SK-N-SH treated with all-trans-retinoic acid at 6 μM for 48 hours (cell line): ENCODE measurements around the gene IFT25.

Experiments used
- ATAC-seq: fragments of 200-7000 bp; cut with Tn5 transposase; 3 replicates; pipeline ENCODE4 v1.9.1; 2020; ENCODE audit warnings: mild to moderate bottlenecking, moderate library complexity
- BACH2 ChIP-seq: fragments of 250-450 bp; sonication (Bioruptor Pico); IDR thresholded peaks from 2 replicates; pipeline ENCODE4 v1.9.0; 2021; ENCODE audit warnings: mild to moderate bottlenecking, borderline replicate concordance
- CSDC2 ChIP-seq: fragments of 250-450 bp; sonication (Bioruptor Pico); IDR thresholded peaks from 2 replicates; pipeline ENCODE4 v1.5.0; 2020; ENCODE audit warnings: mild to moderate bottlenecking, moderate library complexity
- ESRRG ChIP-seq: fragments of 250-450 bp; sonication (Bioruptor Pico); IDR thresholded peaks from 2 replicates; pipeline ENCODE4 v1.6.1; 2021; ENCODE audit warnings: mild to moderate bottlenecking
- GLIS3 ChIP-seq: fragments of 250-450 bp; sonication (Bioruptor Pico); IDR thresholded peaks from 2 replicates; pipeline ENCODE4 v1.5.0; 2020; ENCODE audit warnings: mild to moderate bottlenecking, moderate library complexity
- OSR1 ChIP-seq: fragments of 250-450 bp; sonication (Bioruptor Pico); IDR thresholded peaks from 2 replicates; pipeline ENCODE4 v1.8.0; 2022; ENCODE audit warnings: moderate library complexity, mild to moderate bottlenecking, inconsistent platforms
- PPARA ChIP-seq: fragments of 250-450 bp; sonication (Bioruptor Pico); IDR thresholded peaks from 2 replicates; pipeline ENCODE4 v1.5.0; 2020; ENCODE audit warnings: mild to moderate bottlenecking, borderline replicate concordance
- RARB ChIP-seq: fragments of 250-450 bp; sonication (Bioruptor Pico); IDR thresholded peaks from 2 replicates; pipeline ENCODE4 v1.8.0; 2021; ENCODE audit warnings: mild to moderate bottlenecking, moderate library complexity
- SNAI2 ChIP-seq: fragments of 250-450 bp; sonication (Bioruptor Pico); IDR thresholded peaks from 2 replicates; pipeline ENCODE4 v1.5.0; 2020; ENCODE audit warnings: mild to moderate bottlenecking, moderate library complexity
- TCF4 ChIP-seq: fragments of 250-450 bp; sonication (Bioruptor Pico); IDR thresholded peaks from 2 replicates; pipeline ENCODE4 v1.8.0; 2021; ENCODE audit warnings: mild to moderate bottlenecking, moderate library complexity, borderline replicate concordance
- ZC3H10 ChIP-seq: fragments of 250-450 bp; sonication (Bioruptor Pico); IDR thresholded peaks from 2 replicates; pipeline ENCODE4 v1.5.1; 2021; ENCODE audit warnings: mild to moderate bottlenecking, moderate library complexity
- ZFP3 ChIP-seq: fragments of 250-450 bp; sonication (Bioruptor Pico); IDR thresholded peaks from 2 replicates; pipeline ENCODE4 v1.5.0; 2020; ENCODE audit warnings: mild to moderate bottlenecking, moderate library complexity
- ZFP30 ChIP-seq: fragments of 450-650 bp; formaldehyde crosslinking; IDR thresholded peaks from 2 replicates; pipeline ENCODE4 v1.5.0; 2022; ENCODE audit warnings: mild to moderate bottlenecking, moderate library complexity
- ZNF565 ChIP-seq: fragments of 450-650 bp; formaldehyde crosslinking; conservative IDR thresholded peaks from 2 replicates; pipeline ENCODE4 v1.5.0; 2020; ENCODE audit warnings: low read depth, mild to moderate bottlenecking, moderate library complexity
- ZNF70 ChIP-seq: fragments of 450-650 bp; formaldehyde crosslinking; IDR thresholded peaks from 2 replicates; pipeline ENCODE4 v1.5.0; 2020; ENCODE audit warnings: mild to moderate bottlenecking, moderate library complexity
- ZNF8 ChIP-seq: fragments of 450-650 bp; formaldehyde crosslinking; IDR thresholded peaks from 2 replicates; pipeline ENCODE4 v1.5.0; 2020; ENCODE audit warnings: mild to moderate bottlenecking, moderate library complexity
- TF ChIP-seq, protein P1 (sequence below): fragments of 250-450 bp; sonication (Bioruptor Pico); IDR thresholded peaks from 2 replicates; pipeline ENCODE4 v1.8.0; 2021; ENCODE audit warnings: low read depth, mild to moderate bottlenecking, moderate library complexity, borderline replicate concordance
- TF ChIP-seq, protein P2 (sequence below): fragments of 250-450 bp; sonication (Bioruptor Pico); IDR thresholded peaks from 2 replicates; pipeline ENCODE4 v1.8.0; 2020; ENCODE audit warnings: mild to moderate bottlenecking, moderate library complexity, borderline replicate concordance
- TF ChIP-seq, protein P3 (sequence below): fragments of 250-450 bp; sonication (Bioruptor Pico); IDR thresholded peaks from 2 replicates; pipeline ENCODE4 v1.5.1; 2021; ENCODE audit warnings: mild to moderate bottlenecking, moderate library complexity
- TF ChIP-seq, protein P4 (sequence below): fragments of 250-450 bp; sonication (Bioruptor Pico); IDR thresholded peaks from 2 replicates; pipeline ENCODE4 v1.5.1; 2020; ENCODE audit warnings: low read depth, mild to moderate bottlenecking, moderate library complexity

Gene IFT25

DNA sequence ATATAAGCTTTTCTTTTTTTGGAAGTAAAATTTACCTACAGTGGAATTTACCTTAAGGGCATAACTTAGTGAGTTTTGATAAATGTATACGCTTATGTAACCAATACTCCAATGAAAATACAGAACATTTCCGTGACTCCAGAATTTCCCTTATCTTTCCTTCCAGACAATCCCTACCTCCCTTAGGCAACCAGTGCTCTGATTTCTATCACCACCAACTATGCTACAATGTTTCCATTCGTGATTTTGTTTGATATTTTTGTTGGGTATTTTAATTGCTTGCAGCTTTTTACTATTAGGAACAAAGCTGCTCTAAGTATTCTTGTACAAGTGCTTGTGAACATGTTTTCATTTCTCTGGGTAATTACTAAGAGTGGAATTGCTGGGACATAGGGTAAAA is 14.6 kb downstream of the IFT25 start (continued):
- TF ChIP-seq, protein P1, sequence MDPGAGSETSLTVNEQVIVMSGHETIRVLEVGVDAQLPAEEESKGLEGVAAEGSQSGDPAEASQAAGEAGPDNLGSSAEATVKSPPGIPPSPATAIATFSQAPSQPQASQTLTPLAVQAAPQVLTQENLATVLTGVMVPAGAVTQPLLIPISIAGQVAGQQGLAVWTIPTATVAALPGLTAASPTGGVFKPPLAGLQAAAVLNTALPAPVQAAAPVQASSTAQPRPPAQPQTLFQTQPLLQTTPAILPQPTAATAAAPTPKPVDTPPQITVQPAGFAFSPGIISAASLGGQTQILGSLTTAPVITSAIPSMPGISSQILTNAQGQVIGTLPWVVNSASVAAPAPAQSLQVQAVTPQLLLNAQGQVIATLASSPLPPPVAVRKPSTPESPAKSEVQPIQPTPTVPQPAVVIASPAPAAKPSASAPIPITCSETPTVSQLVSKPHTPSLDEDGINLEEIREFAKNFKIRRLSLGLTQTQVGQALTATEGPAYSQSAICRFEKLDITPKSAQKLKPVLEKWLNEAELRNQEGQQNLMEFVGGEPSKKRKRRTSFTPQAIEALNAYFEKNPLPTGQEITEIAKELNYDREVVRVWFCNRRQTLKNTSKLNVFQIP (CRISPR knock-in tag), result no peak
- no peak for TF ChIP-seq BACH2 (CRISPR knock-in tag)
- no peak for TF ChIP-seq ZNF8 (CRISPR knock-in tag)
- TF ChIP-seq ZFP3 (CRISPR knock-in tag), result no peak
- no peak for TF ChIP-seq ESRRG (CRISPR knock-in tag)
- TF ChIP-seq, protein P2, sequence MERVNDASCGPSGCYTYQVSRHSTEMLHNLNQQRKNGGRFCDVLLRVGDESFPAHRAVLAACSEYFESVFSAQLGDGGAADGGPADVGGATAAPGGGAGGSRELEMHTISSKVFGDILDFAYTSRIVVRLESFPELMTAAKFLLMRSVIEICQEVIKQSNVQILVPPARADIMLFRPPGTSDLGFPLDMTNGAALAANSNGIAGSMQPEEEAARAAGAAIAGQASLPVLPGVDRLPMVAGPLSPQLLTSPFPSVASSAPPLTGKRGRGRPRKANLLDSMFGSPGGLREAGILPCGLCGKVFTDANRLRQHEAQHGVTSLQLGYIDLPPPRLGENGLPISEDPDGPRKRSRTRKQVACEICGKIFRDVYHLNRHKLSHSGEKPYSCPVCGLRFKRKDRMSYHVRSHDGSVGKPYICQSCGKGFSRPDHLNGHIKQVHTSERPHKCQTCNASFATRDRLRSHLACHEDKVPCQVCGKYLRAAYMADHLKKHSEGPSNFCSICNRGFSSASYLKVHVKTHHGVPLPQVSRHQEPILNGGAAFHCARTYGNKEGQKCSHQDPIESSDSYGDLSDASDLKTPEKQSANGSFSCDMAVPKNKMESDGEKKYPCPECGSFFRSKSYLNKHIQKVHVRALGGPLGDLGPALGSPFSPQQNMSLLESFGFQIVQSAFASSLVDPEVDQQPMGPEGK, result no peak

DNA sequence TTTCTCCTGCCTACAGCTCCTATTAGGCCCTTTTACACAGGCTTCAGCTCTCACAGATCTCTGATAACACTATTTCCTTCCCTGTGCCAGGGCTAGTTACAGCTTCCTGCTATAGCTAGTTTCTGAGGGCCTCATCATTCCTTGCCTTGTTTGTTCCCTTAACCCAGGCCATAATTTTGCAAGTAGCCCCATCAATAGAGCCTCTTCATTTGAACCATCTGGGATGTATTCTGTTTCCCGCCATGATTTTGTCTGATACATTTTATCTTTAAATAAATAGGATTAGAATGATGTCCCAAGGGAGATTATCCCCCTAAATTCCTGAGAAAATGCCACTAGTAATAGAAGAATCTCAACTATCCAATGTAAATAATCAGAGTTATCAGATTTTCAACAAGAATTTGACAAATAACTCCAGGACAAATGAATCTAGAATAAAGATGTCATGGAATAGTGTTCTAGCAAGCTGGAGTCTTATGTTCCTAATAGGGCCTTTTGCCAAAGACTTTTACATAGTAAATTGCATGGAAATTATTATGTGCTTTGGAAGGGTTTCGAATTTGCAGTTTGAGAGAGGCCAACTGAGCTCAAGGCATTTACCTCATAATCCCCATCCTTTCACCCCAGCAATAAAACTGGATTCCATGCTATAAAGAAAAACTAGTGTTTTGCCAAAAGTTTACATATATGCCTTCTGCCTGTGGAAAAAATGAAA is 16.1 kb downstream of the IFT25 start:
- ATAC-seq, result no peak
- TF ChIP-seq SNAI2 (CRISPR knock-in tag) (no peak), ZFP3 (CRISPR knock-in tag) (no peak), RARB (CRISPR knock-in tag) (no peak), ZNF565 (CRISPR knock-in tag) (no peak), ZFP30 (CRISPR knock-in tag) (no peak), TCF4 (no peak), ESRRG (CRISPR knock-in tag) (no peak), BACH2 (CRISPR knock-in tag) (no peak), CSDC2 (CRISPR knock-in tag) (no peak), ZNF8 (CRISPR knock-in tag) (no peak), PPARA (CRISPR knock-in tag) (no peak), GLIS3 (CRISPR knock-in tag) (no peak), OSR1 (no peak), ZNF70 (no peak), ZC3H10 (no peak)
- TF ChIP-seq, protein P3, sequence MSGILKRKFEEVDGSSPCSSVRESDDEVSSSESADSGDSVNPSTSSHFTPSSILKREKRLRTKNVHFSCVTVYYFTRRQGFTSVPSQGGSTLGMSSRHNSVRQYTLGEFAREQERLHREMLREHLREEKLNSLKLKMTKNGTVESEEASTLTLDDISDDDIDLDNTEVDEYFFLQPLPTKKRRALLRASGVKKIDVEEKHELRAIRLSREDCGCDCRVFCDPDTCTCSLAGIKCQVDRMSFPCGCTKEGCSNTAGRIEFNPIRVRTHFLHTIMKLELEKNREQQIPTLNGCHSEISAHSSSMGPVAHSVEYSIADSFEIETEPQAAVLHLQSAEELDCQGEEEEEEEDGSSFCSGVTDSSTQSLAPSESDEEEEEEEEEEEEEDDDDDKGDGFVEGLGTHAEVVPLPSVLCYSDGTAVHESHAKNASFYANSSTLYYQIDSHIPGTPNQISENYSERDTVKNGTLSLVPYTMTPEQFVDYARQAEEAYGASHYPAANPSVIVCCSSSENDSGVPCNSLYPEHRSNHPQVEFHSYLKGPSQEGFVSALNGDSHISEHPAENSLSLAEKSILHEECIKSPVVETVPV (CRISPR knock-in tag), result no peak
- TF ChIP-seq, protein P4, sequence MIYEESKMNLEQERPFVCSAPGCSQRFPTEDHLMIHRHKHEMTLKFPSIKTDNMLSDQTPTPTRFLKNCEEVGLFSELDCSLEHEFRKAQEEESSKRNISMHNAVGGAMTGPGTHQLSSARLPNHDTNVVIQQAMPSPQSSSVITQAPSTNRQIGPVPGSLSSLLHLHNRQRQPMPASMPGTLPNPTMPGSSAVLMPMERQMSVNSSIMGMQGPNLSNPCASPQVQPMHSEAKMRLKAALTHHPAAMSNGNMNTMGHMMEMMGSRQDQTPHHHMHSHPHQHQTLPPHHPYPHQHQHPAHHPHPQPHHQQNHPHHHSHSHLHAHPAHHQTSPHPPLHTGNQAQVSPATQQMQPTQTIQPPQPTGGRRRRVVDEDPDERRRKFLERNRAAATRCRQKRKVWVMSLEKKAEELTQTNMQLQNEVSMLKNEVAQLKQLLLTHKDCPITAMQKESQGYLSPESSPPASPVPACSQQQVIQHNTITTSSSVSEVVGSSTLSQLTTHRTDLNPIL (CRISPR knock-in tag), result no peak
- TF ChIP-seq, protein P1 (CRISPR knock-in tag), result no peak
- TF ChIP-seq, protein P2, result no peak
- TF ChIP-seq, all 23 proteins: peak for 0

DNA sequence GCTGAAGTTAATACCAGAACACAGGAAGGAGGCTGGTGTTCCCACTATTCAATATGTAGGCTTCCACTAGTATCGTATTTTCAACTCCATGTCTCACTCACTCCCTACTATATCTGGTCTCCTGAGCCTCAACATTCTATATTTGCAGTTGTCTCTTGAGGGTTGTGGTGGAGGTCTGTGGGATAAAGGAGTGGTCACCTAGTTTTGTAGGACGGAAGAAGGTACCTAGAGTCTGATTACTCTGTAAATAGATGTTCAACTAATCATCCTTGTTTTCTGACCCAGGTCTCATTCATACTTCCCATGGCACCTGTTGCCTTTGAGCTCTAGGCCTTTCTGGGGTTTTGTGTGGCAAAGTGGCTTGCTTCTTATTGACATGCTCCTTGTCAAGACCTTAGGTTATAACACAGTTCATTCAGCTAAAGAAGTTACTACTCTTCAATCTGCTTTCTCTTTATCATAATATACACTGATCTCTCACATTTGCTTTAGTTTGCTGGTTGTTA is 18.1 kb downstream of the IFT25 start:
- no peak for ATAC-seq
- TF ChIP-seq TCF4 (no peak), RARB (CRISPR knock-in tag) (no peak), ESRRG (CRISPR knock-in tag) (no peak), ZC3H10 (no peak), PPARA (CRISPR knock-in tag) (no peak), OSR1 (no peak)
- TF ChIP-seq, protein P3 (CRISPR knock-in tag), result no peak
